Measurements from ENCODE around the gene STON1. TPM values are rescaled to one million over a fixed set of nuclear protein-coding genes. Genes with fewer than 3 reads are reported as not detected.
"Not testable (repeated sequence)": the region's sequence is repeated elsewhere in the genome, so short reads cannot be mapped to it uniquely, and the experiment has no call there.

The STON1 gene
- total RNA-seq, 2 donors from 2014 or later = 2.1 to 11.9 TPM

DNA sequence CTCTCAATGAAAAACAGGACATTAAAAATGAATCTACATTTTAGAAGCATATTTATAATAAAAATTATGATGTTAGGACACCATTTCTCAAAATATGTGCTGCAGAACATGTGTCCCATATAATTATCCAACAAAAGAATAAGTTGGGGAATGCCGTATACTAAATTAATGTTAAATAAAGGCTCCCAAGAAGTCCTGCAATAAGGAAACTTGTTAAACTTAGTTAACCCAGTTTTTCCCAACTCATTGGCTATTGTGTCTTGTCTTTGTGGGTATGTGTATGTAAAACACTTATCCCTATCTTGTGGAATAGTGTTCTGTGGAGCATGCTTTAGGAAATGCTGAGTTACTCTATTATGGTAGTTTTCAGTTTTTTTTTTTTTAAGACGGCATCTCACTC lies 62.1 kb downstream of the STON1 start:
- TF ChIP-seq, protein P1, sequence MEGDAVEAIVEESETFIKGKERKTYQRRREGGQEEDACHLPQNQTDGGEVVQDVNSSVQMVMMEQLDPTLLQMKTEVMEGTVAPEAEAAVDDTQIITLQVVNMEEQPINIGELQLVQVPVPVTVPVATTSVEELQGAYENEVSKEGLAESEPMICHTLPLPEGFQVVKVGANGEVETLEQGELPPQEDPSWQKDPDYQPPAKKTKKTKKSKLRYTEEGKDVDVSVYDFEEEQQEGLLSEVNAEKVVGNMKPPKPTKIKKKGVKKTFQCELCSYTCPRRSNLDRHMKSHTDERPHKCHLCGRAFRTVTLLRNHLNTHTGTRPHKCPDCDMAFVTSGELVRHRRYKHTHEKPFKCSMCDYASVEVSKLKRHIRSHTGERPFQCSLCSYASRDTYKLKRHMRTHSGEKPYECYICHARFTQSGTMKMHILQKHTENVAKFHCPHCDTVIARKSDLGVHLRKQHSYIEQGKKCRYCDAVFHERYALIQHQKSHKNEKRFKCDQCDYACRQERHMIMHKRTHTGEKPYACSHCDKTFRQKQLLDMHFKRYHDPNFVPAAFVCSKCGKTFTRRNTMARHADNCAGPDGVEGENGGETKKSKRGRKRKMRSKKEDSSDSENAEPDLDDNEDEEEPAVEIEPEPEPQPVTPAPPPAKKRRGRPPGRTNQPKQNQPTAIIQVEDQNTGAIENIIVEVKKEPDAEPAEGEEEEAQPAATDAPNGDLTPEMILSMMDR (IDR thresholded peaks at IDR 0.05) = no peak
- H3K9ac ChIP-seq (ENCODE audit: low read depth in 2 of 2, low read length in 2 of 2) = no peak overlapping the region
- H3K27ac ChIP-seq = no peak overlapping the region
- no peak overlapping the region for H3K4me3 ChIP-seq
- no peaks in the 10 kb centered on the region for H3K27me3 ChIP-seq
- H3K36me3 ChIP-seq = no peaks in the 10 kb centered on the region
- no peak for DNase-seq
- H3K9me3 ChIP-seq = no peaks in the 10 kb centered on the region
- intact Hi-C loops (cut with DNase I) = no loop called here
- no peaks in the 10 kb centered on the region for H3K4me1 ChIP-seq

DNA sequence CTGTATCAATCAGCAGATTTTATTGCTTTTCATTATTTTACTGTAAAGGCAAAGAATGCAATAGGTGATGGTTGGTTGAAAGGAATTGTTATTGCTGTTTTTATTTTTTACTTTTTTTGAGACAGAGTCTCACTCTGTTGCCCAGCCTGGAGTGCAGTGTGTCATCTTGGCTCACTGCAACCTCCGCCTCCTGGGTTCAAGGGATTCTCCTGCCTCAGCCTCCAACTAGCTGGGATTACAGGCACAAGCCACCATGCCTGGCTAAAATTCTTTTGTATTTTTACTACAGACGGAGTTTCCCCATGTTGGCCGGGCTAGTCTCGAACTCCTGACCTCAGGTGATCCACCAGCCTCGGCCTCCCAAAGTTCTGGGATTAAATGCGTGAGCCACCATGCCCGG lies 66.8 kb downstream of the STON1 start:
- H3K4me1 ChIP-seq; DNase-seq; H3K36me3 ChIP-seq; H3K27ac ChIP-seq; H3K9ac ChIP-seq (ENCODE audit: low read depth in 2 of 2, low read length in 2 of 2); H3K9me3 ChIP-seq; intact Hi-C loops (cut with DNase I); H3K4me3 ChIP-seq; H3K27me3 ChIP-seq: not testable (repeated sequence)

DNA sequence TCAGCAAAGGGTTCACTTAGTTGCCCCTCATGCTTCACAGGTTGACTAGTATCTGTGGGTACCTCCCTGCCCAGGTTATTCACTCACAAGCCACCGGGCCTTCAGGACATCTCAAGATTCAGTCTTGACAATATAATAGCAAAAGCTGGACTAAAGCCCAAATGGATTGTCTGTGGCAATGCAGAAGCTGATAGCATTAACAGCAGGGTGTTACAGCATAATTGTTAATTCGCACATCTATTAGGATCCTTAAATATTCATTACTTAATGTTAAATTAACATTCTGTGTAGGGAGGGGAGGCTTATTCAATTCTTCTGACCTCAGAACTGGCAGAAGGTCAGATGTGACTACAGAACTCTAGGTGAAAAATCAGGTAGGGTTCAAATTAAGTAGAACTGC lies 67.5 kb downstream of the STON1 start:
- H3K36me3 ChIP-seq = no peaks in the 10 kb centered on the region
- intact Hi-C loops (cut with DNase I) = no loop called here

DNA sequence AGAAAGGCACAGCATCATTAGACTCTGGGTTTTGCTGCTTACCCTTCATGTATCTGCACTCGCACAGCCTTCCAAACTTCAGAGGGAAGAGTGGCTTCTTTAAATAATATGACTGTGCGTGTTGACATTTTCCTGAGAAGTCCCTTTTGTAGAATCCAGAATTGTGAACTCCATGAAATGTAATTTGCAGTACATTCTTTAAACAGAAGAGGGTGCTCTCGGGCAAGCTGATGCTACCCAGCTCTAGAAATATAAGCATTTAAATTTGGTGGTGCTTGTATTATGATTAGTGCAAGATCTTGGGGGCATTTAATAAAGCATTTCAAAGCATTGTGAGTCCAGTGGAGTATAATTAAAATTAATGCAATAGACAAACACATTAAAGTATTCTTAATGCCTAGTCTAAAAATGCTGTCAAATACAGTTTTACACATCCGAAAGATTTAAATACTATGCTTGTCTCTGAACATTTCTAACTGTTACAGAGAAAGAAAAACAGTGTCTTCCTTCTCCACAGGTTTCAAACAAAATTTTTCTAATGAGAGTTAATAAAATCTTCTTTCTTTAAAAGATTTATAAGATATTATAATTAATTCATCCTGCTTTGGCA lies 70.4 kb downstream of the STON1 start:
- no peaks in the 10 kb centered on the region for H3K27me3 ChIP-seq
- H3K36me3 ChIP-seq = no peaks in the 10 kb centered on the region
- H3K9me3 ChIP-seq = no peaks in the 10 kb centered on the region
- no peak overlapping the region for H3K4me3 ChIP-seq
- TF ChIP-seq, protein P1 (IDR thresholded peaks at IDR 0.05) = peak; percentile 51
- no peak for DNase-seq
- H3K4me1 ChIP-seq = no peaks in the 10 kb centered on the region
- no peak overlapping the region for H3K27ac ChIP-seq
- H3K9ac ChIP-seq (ENCODE audit: low read depth in 2 of 2, low read length in 2 of 2) = no peak overlapping the region
- intact Hi-C loops (cut with DNase I) = loop anchor here (5.0 kb wide), 1 partner anchor 127 kb away; no protein-coding TSS in a partner anchor

More for the DNA sequence above, 67.5 kb downstream of the STON1 start:
- Histone ChIP-seq H3K4me1 (no peaks in the 10 kb centered on the region), H3K27me3 (no peaks in the 10 kb centered on the region), H3K4me3 (no peak overlapping the region), H3K9me3 (no peaks in the 10 kb centered on the region), H3K27ac (no peak overlapping the region), H3K9ac (ENCODE audit: low read depth in 2 of 2, low read length in 2 of 2) (no peak overlapping the region)
- no peak for DNase-seq
- TF ChIP-seq, protein P1 (IDR thresholded peaks at IDR 0.05) = no peak

DNA sequence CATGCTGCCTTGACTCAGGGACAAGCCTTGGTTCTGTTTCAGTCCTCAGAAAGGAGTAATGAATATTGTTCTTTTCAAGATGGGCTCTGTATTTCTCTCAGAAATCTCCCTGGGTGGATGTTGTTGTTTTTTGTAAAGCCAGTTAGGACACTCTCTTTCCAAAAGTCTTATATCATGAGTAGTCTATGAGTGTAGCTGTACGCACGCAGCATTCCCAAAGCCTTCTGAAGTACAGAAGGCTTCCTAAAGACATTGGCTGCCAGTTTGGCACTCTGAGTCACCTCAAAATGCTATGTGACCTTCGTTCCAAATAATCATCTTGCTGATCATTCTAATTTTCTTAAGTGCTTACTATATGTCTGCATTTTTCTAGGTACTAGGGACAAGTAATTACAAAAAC lies 71.0 kb downstream of the STON1 start:
- Histone ChIP-seq H3K27me3 (no peaks in the 10 kb centered on the region), H3K9me3 (no peaks in the 10 kb centered on the region), H3K9ac (ENCODE audit: low read depth in 2 of 2, low read length in 2 of 2) (no peak overlapping the region), H3K4me3 (no peak overlapping the region), H3K27ac (no peak overlapping the region), H3K4me1 (no peaks in the 10 kb centered on the region), H3K36me3 (no peaks in the 10 kb centered on the region)
- intact Hi-C loops (cut with DNase I) = loop anchor here (5.0 kb wide), 1 partner anchor 126 kb away; no protein-coding TSS in a partner anchor
- TF ChIP-seq, protein P1 (IDR thresholded peaks at IDR 0.05) = no peak
- DNase-seq = no peak

DNA sequence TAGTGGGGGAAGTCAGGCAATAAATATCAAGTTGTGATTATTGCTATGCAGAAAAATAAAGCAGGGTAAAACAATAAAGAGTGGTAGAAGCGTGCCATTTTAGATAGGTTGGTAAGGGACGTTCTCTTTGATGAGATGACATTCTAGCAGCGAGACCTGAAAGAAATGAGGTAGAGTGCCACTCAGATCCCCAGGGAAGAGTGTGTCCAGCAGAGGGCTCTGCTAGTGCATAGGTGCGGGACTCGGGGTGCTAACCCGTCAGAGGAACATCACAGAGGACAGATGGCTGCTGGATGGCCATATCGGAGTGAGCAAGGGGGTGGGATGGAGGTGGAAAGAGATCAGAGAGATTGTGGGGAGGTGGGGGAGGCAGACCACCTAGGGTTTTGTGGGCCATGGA lies 71.4 kb downstream of the STON1 start:
- no peaks in the 10 kb centered on the region for H3K4me1 ChIP-seq
- no peak overlapping the region for H3K27ac ChIP-seq
- no peaks in the 10 kb centered on the region for H3K9me3 ChIP-seq
- peak; percentile 23 for DNase-seq
- H3K27me3 ChIP-seq = no peaks in the 10 kb centered on the region
- no peaks in the 10 kb centered on the region for H3K36me3 ChIP-seq
- H3K4me3 ChIP-seq = no peak overlapping the region
- no peak overlapping the region for H3K9ac ChIP-seq (ENCODE audit: low read depth in 2 of 2, low read length in 2 of 2)
- intact Hi-C loops (cut with DNase I) = loop anchor here (5.0 kb wide), 1 partner anchor 126 kb away; no protein-coding TSS in a partner anchor
- TF ChIP-seq, protein P1 (IDR thresholded peaks at IDR 0.05) = no peak
